Neural crest cell (in vitro differentiated cells): ENCODE results near the gene SCD5. TPM values are rescaled to one million over a fixed set of nuclear protein-coding genes. Genes with fewer than 3 reads are reported as not detected.
A peak's percentile ranks its signal among the peaks of the same experiment; 100 is the strongest.

Experiments
- DNase-seq: peaks from one replicate; pipeline ENCODE4 v3.0.0; 2021; ENCODE audit warnings: low read depth, mixed read lengths, low spot score
- H3K27ac Mint-ChIP-seq: one replicate; pipeline ENCODE4 v1.8.0; 2021; ENCODE audit warnings: mild to moderate bottlenecking, mixed read lengths; ENCODE audit not compliant: unreplicated experiment
- H3K27me3 Mint-ChIP-seq: 2 replicates; pipeline ENCODE4 v1.8.0; 2021; ENCODE audit warnings: low read depth, mild to moderate bottlenecking, mixed read lengths
- H3K36me3 Mint-ChIP-seq: 2 replicates; pipeline ENCODE4 v1.8.0; 2021; ENCODE audit warnings: low read depth, mild to moderate bottlenecking, mixed read lengths
- H3K4me1 Mint-ChIP-seq: 2 replicates; pipeline ENCODE4 v1.8.0; 2021; ENCODE audit warnings: mixed read lengths
- H3K4me3 Mint-ChIP-seq: one replicate; pipeline ENCODE4 v1.8.0; 2021; ENCODE audit warnings: mild to moderate bottlenecking, mixed read lengths
- H3K9me3 Mint-ChIP-seq: 2 replicates; pipeline ENCODE4 v1.8.0; 2021; ENCODE audit warnings: mixed read lengths
- CTCF ChIP-seq: fragments of 200-600 bp; sonication (generic); conservative IDR thresholded peaks from 2 replicates; pipeline ENCODE4 v1.5.0; 2021; ENCODE audit warnings: antibody characterized with exemption, mild to moderate bottlenecking
- total RNA-seq: library from RNA; stranded (reverse); gene quantifications from 2 replicates; pipeline ENCODE4 v1.2.1, GENCODE V29; 2021

SCD5 gene
- total RNA-seq, 1 donor from 2014 or later = 40.7 TPM

DNA sequence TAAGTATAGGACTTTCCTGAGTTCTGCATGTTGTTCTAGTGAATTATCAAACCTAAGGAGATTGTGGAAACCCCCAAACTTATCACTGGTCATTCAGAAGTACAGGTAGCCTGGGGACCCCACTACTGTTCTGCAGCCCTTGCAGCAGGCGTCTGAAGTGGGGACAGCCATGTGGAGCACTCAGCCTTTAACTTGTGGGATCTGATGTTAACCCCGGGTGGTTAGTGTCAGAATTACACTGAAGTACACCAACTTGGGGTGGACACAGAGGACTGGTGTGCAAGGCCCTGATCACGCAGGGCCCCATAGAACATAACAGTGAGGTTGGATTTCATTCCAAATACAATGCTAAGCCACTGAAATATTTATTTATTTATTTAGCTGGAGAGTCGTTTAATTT, 103.7 kb downstream of the SCD5 start:
- no peak for TF ChIP-seq CTCF
- no peak for DNase-seq
- no peak overlapping the region for H3K4me3 Mint-ChIP-seq
- H3K27me3 Mint-ChIP-seq = no peaks in the 10 kb centered on the region
- no peak overlapping the region for H3K27ac Mint-ChIP-seq
- peaks cover 23% of the 10 kb centered on the region for H3K4me1 Mint-ChIP-seq
- H3K9me3 Mint-ChIP-seq = no peaks in the 10 kb centered on the region
- no peaks in the 10 kb centered on the region for H3K36me3 Mint-ChIP-seq

DNA sequence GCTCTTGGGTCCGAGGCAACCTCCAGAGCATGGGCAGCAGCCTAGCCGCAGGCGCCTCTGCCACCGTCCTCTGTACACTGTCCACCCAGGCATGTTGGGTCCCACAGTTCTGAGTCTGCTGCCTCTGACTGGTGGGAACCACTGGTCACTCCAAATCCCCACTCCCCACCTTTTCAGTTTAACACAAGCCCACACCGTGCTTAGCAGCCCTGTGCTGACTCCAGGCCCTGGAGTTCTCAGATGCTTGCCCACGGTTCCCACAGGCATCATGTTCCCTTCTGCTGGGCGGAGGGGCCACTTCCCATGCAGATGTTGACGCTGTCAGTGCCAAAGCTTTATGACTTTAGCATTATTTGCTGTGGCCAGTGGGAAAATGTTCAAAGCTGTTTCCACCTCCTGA, 104.5 kb downstream of the SCD5 start:
- no peaks in the 10 kb centered on the region for H3K27me3 Mint-ChIP-seq
- H3K9me3 Mint-ChIP-seq = no peaks in the 10 kb centered on the region
- TF ChIP-seq CTCF = no peak
- H3K27ac Mint-ChIP-seq = no peak overlapping the region
- H3K4me3 Mint-ChIP-seq = no peak overlapping the region
- H3K4me1 Mint-ChIP-seq = peaks cover 23% of the 10 kb centered on the region
- no peak for DNase-seq
- no peaks in the 10 kb centered on the region for H3K36me3 Mint-ChIP-seq

DNA sequence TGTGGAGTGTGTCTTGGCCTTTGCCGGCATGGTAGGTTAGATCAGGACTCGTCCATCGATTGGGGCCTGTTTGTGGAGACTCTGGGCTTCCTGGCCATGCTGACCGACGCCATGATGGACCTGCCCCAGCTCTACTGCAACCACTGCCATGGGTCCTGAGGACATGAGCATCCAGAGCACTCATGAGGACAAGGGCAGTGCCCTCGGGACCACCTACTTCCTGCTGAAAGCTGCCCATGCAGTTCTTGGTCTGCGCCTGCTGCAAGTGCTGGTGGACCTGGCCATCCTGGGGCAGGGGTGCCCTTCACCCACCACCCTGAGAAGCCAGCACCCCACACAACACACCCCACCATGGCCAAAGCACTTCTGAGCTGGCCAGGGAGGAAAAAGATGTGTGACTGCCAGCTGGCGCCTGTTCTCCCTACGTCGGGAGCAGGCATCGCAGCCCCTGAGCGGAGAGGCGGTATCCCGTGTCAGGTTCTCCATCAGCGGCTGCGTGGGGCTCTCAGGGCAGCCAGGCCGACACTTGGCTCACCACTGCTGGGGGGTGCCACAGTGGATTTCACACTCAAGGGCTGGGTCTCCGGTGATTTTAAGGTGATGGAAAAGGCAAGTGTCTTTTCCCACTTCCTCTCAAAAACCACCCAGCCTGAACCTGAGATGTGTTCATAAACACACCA, 106.4 kb downstream of the SCD5 start:
- H3K4me1 Mint-ChIP-seq = peaks cover 20% of the 10 kb centered on the region
- H3K4me3 Mint-ChIP-seq = no peak overlapping the region
- no peaks in the 10 kb centered on the region for H3K27me3 Mint-ChIP-seq
- H3K27ac Mint-ChIP-seq = no peak overlapping the region
- TF ChIP-seq CTCF = no peak
- H3K9me3 Mint-ChIP-seq = no peaks in the 10 kb centered on the region
- H3K36me3 Mint-ChIP-seq = no peaks in the 10 kb centered on the region
- DNase-seq = no peak

DNA sequence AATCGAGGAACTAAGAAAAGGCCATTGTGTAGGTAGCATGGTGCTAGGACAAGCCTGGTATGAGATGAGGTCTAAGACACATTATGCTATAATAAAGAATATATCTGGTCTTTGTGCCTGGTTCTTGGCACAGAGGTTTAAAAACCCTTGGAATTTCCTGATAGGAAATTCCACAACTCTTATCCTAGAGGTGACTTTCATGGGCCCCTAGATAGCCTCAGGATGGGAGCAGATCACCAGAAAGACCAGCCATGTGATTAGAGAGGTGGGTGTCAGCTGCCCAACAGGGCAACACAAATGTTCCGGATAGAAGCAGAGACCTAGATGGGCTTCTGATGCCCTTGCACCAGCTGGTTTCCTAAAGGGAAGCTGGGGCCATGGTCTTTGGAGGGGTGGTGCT, 107.2 kb downstream of the SCD5 start:
- Mint-ChIP-seq H3K27me3 (no peaks in the 10 kb centered on the region), H3K4me1 (peaks cover 14% of the 10 kb centered on the region), H3K9me3 (no peaks in the 10 kb centered on the region), H3K4me3 (no peak overlapping the region), H3K27ac (peak overlapping the region; percentile 65), H3K36me3 (no peaks in the 10 kb centered on the region)
- TF ChIP-seq CTCF = no peak
- no peak for DNase-seq

- no peak overlapping the region for H3K27ac Mint-ChIP-seq
- no peaks in the 10 kb centered on the region for H3K27me3 Mint-ChIP-seq
- peaks cover 10% of the 10 kb centered on the region for H3K4me1 Mint-ChIP-seq
Measured at GRCh38 chr4:82688091-82688795, 110.4 kb downstream of the SCD5 start.

More at GRCh38 chr4:82688091-82688795, 110.4 kb downstream of the SCD5 start:
- Mint-ChIP-seq H3K9me3 (no peaks in the 10 kb centered on the region), H3K4me3 (no peak overlapping the region), H3K36me3 (no peaks in the 10 kb centered on the region)
- no peak for TF ChIP-seq CTCF
- no peak for DNase-seq
